Liver (tissue), 3 donors: ENCODE results near the gene LGR5.

Experiments used
- ATF3 ChIP-seq: IDR thresholded peaks from 2 replicates; pipeline ENCODE4 v1.6.1; 2016; ENCODE audit warnings: antibody characterized with exemption
- EGR1 ChIP-seq, 2 donors: IDR thresholded peaks; 2 replicates each; pipeline ENCODE4 v1.6.1; 2016 to 2018; ENCODE audit warnings: antibody characterized with exemption in 2 of 2, low read depth in 2 of 2
- FOXA1 ChIP-seq: IDR thresholded peaks from 2 replicates; pipeline ENCODE4 v1.6.1; 2016; ENCODE audit warnings: antibody characterized with exemption
- GABPA ChIP-seq, 2 donors: IDR thresholded peaks in 1 of 2; conservative IDR thresholded peaks in 1 of 2; 2 replicates each; pipeline ENCODE4 v1.6.1; 2016; ENCODE audit warnings: antibody characterized with exemption in 2 of 2, mild to moderate bottlenecking in 1 of 2, moderate library complexity in 1 of 2
- HNF4A ChIP-seq, 2 donors: conservative IDR thresholded peaks; 2 replicates each; pipeline ENCODE4 v1.6.1; 2016; ENCODE audit warnings: antibody characterized with exemption in 2 of 2, mild to moderate bottlenecking in 2 of 2
- HNF4G ChIP-seq: IDR thresholded peaks from 2 replicates; pipeline ENCODE4 v1.6.1; 2016; ENCODE audit warnings: antibody characterized with exemption
- JUND ChIP-seq, 2 donors: IDR thresholded peaks; 2 replicates each; pipeline ENCODE4 v1.6.1; 2016; ENCODE audit warnings: antibody characterized with exemption in 2 of 2
- RAD21 ChIP-seq, 2 donors: IDR thresholded peaks; 2 replicates each; pipeline ENCODE4 v1.6.1; 2016; ENCODE audit warnings: antibody characterized with exemption in 2 of 2, mild to moderate bottlenecking in 2 of 2
- REST ChIP-seq: IDR thresholded peaks from 2 replicates; pipeline ENCODE4 v1.6.1; 2016; ENCODE audit warnings: antibody characterized with exemption, mild to moderate bottlenecking
- RXRA ChIP-seq, 2 donors: IDR thresholded peaks; 2 replicates each; pipeline ENCODE4 v1.6.1; 2017 to 2018; ENCODE audit warnings: antibody characterized with exemption in 2 of 2, mild to moderate bottlenecking in 1 of 2
- TAF1 ChIP-seq: conservative IDR thresholded peaks from 2 replicates; pipeline ENCODE4 v1.6.1; 2016; ENCODE audit warnings: antibody characterized with exemption, mild to moderate bottlenecking
- ZBTB33 ChIP-seq: IDR thresholded peaks from 2 replicates; pipeline ENCODE4 v1.6.1; 2016; ENCODE audit warnings: antibody characterized with exemption
- TF ChIP-seq, protein P1 (sequence below): fragments of 150-350 bp; IDR thresholded peaks from 2 replicates; pipeline ENCODE4 v1.5.1; 2017; ENCODE audit warnings: improper control_type of control experiment, low read depth, low read length; ENCODE audit not compliant: missing input control
- TF ChIP-seq, protein P2 (sequence below): IDR thresholded peaks from 2 replicates; pipeline ENCODE4 v1.6.1; 2016; ENCODE audit warnings: antibody characterized with exemption
- donor health status: healthy.
- donor health status: healthy.

- TF ChIP-seq TAF1 (no peak), EGR1 (IDR thresholded peaks at IDR 0.05; ENCODE audit: low read depth in 2 of 2) (no peak), RXRA (IDR thresholded peaks at IDR 0.05) (no peak), FOXA1 (no peak), ATF3 (no peak), ZBTB33 (no peak), REST (no peak), HNF4A (conservative IDR thresholded peaks at IDR 0.05) (no peak), RAD21 (IDR thresholded peaks at IDR 0.05) (no peak), JUND (IDR thresholded peaks at IDR 0.05) (no peak), HNF4G (no peak), GABPA (IDR thresholded peaks at IDR 0.05 in 1 of 2, conservative IDR thresholded peaks at IDR 0.05 in 1 of 2) (no peak)
- TF ChIP-seq, protein P1, sequence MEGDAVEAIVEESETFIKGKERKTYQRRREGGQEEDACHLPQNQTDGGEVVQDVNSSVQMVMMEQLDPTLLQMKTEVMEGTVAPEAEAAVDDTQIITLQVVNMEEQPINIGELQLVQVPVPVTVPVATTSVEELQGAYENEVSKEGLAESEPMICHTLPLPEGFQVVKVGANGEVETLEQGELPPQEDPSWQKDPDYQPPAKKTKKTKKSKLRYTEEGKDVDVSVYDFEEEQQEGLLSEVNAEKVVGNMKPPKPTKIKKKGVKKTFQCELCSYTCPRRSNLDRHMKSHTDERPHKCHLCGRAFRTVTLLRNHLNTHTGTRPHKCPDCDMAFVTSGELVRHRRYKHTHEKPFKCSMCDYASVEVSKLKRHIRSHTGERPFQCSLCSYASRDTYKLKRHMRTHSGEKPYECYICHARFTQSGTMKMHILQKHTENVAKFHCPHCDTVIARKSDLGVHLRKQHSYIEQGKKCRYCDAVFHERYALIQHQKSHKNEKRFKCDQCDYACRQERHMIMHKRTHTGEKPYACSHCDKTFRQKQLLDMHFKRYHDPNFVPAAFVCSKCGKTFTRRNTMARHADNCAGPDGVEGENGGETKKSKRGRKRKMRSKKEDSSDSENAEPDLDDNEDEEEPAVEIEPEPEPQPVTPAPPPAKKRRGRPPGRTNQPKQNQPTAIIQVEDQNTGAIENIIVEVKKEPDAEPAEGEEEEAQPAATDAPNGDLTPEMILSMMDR, result no peak
- TF ChIP-seq, protein P2, sequence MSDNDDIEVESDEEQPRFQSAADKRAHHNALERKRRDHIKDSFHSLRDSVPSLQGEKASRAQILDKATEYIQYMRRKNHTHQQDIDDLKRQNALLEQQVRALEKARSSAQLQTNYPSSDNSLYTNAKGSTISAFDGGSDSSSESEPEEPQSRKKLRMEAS, result no peak
Measured at GRCh38 chr12:71407732-71408131, 31.9 kb upstream of the LGR5 start.
